K562 (cell line): ENCODE data around the gene CCL27. TPM values are rescaled to one million over a fixed set of nuclear protein-coding genes. Genes with fewer than 3 reads are reported as not detected.

Source experiments
- ARHGAP35 ChIP-seq: fragments of 450-650 bp; IDR thresholded peaks from 2 replicates; pipeline ENCODE4 v1.6.1; 2018; ENCODE audit not compliant: partially characterized antibody
- ATF1 ChIP-seq, 2 experiments: fragments of 450-650 bp in 1 of 2; IDR thresholded peaks; 2 replicates each; pipeline ENCODE4 v1.6.1; 2016; ENCODE audit warnings: missing compliant biosample characterization in 1 of 2, missing genetic modification characterization in 1 of 2
- BRCA1 ChIP-seq, 2 experiments: fragments of 450-650 bp in 1 of 2; sonication (generic) in 1 of 2; formaldehyde crosslinking in 1 of 2; IDR thresholded peaks; 2 replicates each; pipeline versions ENCODE4 v1.5.0 to v1.6.1; 2017 to 2020; ENCODE audit warnings: mild to moderate bottlenecking in 1 of 2, missing genetic modification reagents in 1 of 2
- E2F3 ChIP-seq: fragments of 250-450 bp; sonication (Bioruptor Pico); IDR thresholded peaks from 2 replicates; pipeline ENCODE4 v1.4.0; 2020; ENCODE audit warnings: mild to moderate bottlenecking
- KLF1 ChIP-seq: fragments of 450-650 bp; IDR thresholded peaks from 2 replicates; pipeline ENCODE4 v1.6.1; 2016; ENCODE audit warnings: missing genetic modification characterization, missing compliant biosample characterization
- LCOR ChIP-seq: sonication (generic); formaldehyde crosslinking; IDR thresholded peaks from 2 replicates; pipeline ENCODE4 v1.8.0; 2022; ENCODE audit warnings: mild to moderate bottlenecking, missing genetic modification reagents
- MCM7 ChIP-seq, 2 experiments: fragments of 450-650 bp; IDR thresholded peaks; 2 replicates each; pipeline ENCODE4 v1.6.1; 2016 to 2018
- MEF2A ChIP-seq: IDR thresholded peaks from 2 replicates; pipeline ENCODE4 v1.6.1; 2011; ENCODE audit warnings: low read depth, mild to moderate bottlenecking, low read length, moderate library complexity; ENCODE audit not compliant: control insufficient read depth
- NELFE ChIP-seq: IDR thresholded peaks from 2 replicates; pipeline ENCODE4 v1.6.1; 2011; ENCODE audit warnings: mild to moderate bottlenecking; ENCODE audit not compliant: insufficient read depth, insufficient read length
- TSHZ1 ChIP-seq: fragments of 250-450 bp; sonication (Bioruptor Pico); IDR thresholded peaks from 2 replicates; pipeline ENCODE4 v1.4.0; 2020; ENCODE audit warnings: mild to moderate bottlenecking, moderate library complexity
- ZBED1 ChIP-seq: IDR thresholded peaks from 2 replicates; pipeline ENCODE4 v1.6.1; 2014
- ZFP36 ChIP-seq: fragments of 150-350 bp; IDR thresholded peaks from 2 replicates; pipeline ENCODE4 v1.6.1; 2018; ENCODE audit warnings: low read length, low read depth; ENCODE audit not compliant: partially characterized antibody
- ZNF79 ChIP-seq: fragments of 250-450 bp; sonication (Bioruptor Pico); IDR thresholded peaks from 2 replicates; pipeline ENCODE4 v1.4.0; 2020; ENCODE audit warnings: low read depth, mild to moderate bottlenecking, moderate library complexity
- ZSCAN29 ChIP-seq: fragments of 450-650 bp; IDR thresholded peaks from 2 replicates; pipeline ENCODE4 v1.6.1; 2017
- polyA plus RNA-seq, 8 experiments: library from polyadenylated mRNA; depleted of rRNA in 4 of 8; stranded (reverse) in 5 of 8; unstranded in 3 of 8; fragments of >200 nt; fragmentation: Nextera tagmentation in 2 of 8; fragmentation: Illumina TruSeq in 1 of 8; extraction: Ambion mirVana in 2 of 8; extraction: Trizol in 1 of 8; gene quantifications; 2 replicates each; pipeline versions ENCODE4 v1.2.1 to v1.2.3, GENCODE V29; 2011 to 2014; ENCODE audit warnings: inconsistent platforms in 1 of 8, missing spikeins in 1 of 8
- total RNA-seq, 7 experiments: library from RNA; depleted of rRNA in 6 of 7; stranded (reverse); fragments of >200 nt in 6 of 7; fragmentation: Illumina TruSeq in 2 of 7; extraction: Trizol in 2 of 7; gene quantifications; 2 replicates each; pipeline versions ENCODE4 v1.2.1 to v1.2.3, GENCODE V29; 2011 to 2021; ENCODE audit warnings: low replicate concordance in 1 of 7
- TF ChIP-seq, protein P1 (sequence below): conservative IDR thresholded peaks from 2 replicates; pipeline ENCODE4 v1.6.1; 2011; ENCODE audit warnings: low read depth, mild to moderate bottlenecking, low read length; ENCODE audit not compliant: control insufficient read depth
- TF ChIP-seq, protein P2 (sequence below): sonication (generic); formaldehyde crosslinking; IDR thresholded peaks from 2 replicates; pipeline ENCODE4 v1.8.0; 2022; ENCODE audit warnings: mild to moderate bottlenecking, missing genetic modification reagents
- TF ChIP-seq, protein P3 (sequence below): fragments of 250-450 bp; sonication (Bioruptor Pico); IDR thresholded peaks from 2 replicates; pipeline ENCODE4 v1.4.0; 2020; ENCODE audit warnings: mild to moderate bottlenecking, moderate library complexity, borderline replicate concordance
- TF ChIP-seq, protein P4 (sequence below): fragments of 250-450 bp; sonication (Bioruptor Pico); IDR thresholded peaks from 2 replicates; pipeline ENCODE4 v1.8.0; 2022; ENCODE audit warnings: moderate library complexity, mild to moderate bottlenecking, inconsistent platforms

The CCL27 gene
- total and polyA plus RNA-seq, 9 of the 15 experiments (the other 6 are each of a cell fraction or from before 2014, with no cell fraction given), result 0.10 to 0.53 (median 0.27) TPM; not detected in 5

- TF ChIP-seq, protein P1, sequence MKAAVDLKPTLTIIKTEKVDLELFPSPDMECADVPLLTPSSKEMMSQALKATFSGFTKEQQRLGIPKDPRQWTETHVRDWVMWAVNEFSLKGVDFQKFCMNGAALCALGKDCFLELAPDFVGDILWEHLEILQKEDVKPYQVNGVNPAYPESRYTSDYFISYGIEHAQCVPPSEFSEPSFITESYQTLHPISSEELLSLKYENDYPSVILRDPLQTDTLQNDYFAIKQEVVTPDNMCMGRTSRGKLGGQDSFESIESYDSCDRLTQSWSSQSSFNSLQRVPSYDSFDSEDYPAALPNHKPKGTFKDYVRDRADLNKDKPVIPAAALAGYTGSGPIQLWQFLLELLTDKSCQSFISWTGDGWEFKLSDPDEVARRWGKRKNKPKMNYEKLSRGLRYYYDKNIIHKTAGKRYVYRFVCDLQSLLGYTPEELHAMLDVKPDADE, result 0 out of 2 replicates have a peak, but pooled peaks have one; percentile 20
- TF ChIP-seq TSHZ1 (CRISPR knock-in tag) (no peak), LCOR (CRISPR knock-in tag) (no peak), ZNF79 (no peak), KLF1 (tag) (no peak), NELFE (no peak), ZSCAN29 (no peak), ZFP36 (no peak), ATF1 (CRISPR knock-in tag; IDR thresholded peaks at IDR 0.05) (no peak), ATF1 (tag; IDR thresholded peaks at IDR 0.05) (peak; percentile 65), MEF2A (no peak), E2F3 (CRISPR knock-in tag) (no peak), MCM7 (IDR thresholded peaks at IDR 0.05) (no peak), ARHGAP35 (no peak), ZBED1 (no peak), BRCA1 (IDR thresholded peaks at IDR 0.05) (no peak), BRCA1 (CRISPR knock-in tag; IDR thresholded peaks at IDR 0.05) (no peak)
- TF ChIP-seq, protein P2, sequence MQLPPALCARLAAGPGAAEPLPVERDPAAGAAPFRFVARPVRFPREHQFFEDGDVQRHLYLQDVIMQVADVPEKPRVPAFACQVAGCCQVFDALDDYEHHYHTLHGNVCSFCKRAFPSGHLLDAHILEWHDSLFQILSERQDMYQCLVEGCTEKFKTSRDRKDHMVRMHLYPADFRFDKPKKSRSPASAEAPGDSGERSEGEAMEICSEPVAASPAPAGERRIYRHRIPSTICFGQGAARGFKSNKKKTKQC (CRISPR knock-in tag), result peak; percentile 61; the same call in 1 of the 2 replicates
- TF ChIP-seq, protein P3, sequence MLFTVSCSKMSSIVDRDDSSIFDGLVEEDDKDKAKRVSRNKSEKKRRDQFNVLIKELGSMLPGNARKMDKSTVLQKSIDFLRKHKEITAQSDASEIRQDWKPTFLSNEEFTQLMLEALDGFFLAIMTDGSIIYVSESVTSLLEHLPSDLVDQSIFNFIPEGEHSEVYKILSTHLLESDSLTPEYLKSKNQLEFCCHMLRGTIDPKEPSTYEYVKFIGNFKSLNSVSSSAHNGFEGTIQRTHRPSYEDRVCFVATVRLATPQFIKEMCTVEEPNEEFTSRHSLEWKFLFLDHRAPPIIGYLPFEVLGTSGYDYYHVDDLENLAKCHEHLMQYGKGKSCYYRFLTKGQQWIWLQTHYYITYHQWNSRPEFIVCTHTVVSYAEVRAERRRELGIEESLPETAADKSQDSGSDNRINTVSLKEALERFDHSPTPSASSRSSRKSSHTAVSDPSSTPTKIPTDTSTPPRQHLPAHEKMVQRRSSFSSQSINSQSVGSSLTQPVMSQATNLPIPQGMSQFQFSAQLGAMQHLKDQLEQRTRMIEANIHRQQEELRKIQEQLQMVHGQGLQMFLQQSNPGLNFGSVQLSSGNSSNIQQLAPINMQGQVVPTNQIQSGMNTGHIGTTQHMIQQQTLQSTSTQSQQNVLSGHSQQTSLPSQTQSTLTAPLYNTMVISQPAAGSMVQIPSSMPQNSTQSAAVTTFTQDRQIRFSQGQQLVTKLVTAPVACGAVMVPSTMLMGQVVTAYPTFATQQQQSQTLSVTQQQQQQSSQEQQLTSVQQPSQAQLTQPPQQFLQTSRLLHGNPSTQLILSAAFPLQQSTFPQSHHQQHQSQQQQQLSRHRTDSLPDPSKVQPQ (CRISPR knock-in tag), result no peak
- TF ChIP-seq, protein P4, sequence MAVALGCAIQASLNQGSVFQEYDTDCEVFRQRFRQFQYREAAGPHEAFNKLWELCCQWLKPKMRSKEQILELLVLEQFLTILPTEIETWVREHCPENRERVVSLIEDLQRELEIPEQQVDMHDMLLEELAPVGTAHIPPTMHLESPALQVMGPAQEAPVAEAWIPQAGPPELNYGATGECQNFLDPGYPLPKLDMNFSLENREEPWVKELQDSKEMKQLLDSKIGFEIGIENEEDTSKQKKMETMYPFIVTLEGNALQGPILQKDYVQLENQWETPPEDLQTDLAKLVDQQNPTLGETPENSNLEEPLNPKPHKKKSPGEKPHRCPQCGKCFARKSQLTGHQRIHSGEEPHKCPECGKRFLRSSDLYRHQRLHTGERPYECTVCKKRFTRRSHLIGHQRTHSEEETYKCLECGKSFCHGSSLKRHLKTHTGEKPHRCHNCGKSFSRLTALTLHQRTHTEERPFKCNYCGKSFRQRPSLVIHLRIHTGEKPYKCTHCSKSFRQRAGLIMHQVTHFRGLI (CRISPR knock-in tag), result no peak
Observed at GRCh38 chr9:34646211-34647083, 16.0 kb downstream of the CCL27 start, which contains the start of gene GALT (continued).
